ENCODE results near the gene RBM12.

RBM12 gene

DNA sequence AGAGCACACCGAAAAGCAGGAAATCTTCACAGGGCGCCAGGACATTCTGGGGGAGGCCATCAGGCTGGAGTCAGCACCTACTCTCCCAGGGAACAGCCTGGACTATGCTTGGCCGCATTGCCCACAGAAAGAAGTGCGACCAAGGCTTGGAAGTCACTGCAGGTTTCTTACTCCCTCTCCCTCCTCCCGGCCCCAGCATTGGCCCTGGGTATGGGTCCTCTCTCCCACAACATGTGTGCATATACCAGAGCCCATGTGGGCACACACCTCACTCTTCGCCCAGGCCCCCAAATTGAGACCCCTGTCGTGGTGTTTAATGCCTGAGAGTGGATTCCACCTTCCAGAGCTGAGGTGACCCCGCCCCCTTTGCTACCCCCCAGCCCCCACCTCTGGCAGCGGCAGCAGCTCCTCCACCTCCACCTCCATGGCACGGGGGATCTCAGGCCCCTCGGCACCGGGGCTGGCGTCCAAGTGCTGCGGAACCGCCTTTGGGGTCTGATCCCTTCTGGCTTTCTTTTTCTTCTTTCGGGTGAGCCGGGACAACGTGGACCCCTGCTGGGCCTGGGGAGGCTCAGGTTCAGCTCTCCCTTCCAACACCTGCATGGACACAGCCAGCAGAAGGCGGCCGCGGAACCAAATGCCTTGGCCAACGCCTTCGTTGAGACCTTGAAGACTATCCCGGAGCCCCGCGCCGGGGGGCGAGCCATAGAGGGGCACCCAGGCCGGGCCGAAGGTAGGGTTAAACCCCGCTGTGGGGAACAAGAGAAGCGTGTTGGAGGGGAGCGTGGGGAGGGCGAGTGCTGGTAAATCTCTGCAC, 64.3 kb downstream of the RBM12 start:
- DNase-seq (ENCODE audit: low read depth) = no peak

DNA sequence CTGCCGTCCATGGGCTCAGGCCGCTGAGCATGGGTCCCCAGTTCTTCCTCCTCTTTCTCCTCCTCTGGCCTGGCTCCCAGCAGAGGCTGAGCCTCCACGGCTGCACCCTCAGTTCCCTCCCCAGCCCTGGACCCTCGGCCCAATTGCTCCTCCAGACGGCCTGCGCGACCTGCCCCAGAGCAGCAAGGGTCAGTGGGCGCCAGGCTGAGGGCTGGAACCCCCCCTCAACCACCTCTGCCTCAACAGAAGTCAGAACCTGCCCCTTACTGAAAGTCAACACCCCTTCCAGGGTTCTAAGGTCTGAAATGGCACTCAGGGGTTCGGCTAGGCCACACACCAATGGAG, 65.0 kb downstream of the RBM12 start:
- no peak for DNase-seq (ENCODE audit: low read depth)
